Tongue (tissue), 2 donors: Measurements from ENCODE around the gene SMIM35. TPM values are rescaled to one million over a fixed set of nuclear protein-coding genes. Genes with fewer than 3 reads are reported as not detected.
"Not testable (repeated sequence)": the region's sequence is repeated elsewhere in the genome, so short reads cannot be mapped to it uniquely, and the experiment has no call there.

Experiments used
- DNase-seq: peaks from one replicate; pipeline ENCODE4 v3.0.0-alpha.2; 2015
- total RNA-seq: library from RNA; depleted of rRNA; stranded (reverse); fragments of >200 nt; gene quantifications from one replicate; pipeline ENCODE4 v1.2.3, GENCODE V29; 2014

SMIM35 gene
- total RNA-seq, 1 donor from 2014 or later = not detected

GRCh38 chr11:117983163-117983475, 103.6 kb downstream of the SMIM35 start:
- no peak for DNase-seq

GRCh38 chr11:117980720-117981119, 106.0 kb downstream of the SMIM35 start:
- no peak for DNase-seq

GRCh38 chr11:117980280-117980679, 106.5 kb downstream of the SMIM35 start:
- no peak for DNase-seq

GRCh38 chr11:117979481-117980211, 107.1 kb downstream of the SMIM35 start:
- no peak for DNase-seq

GRCh38 chr11:117978991-117979390, 107.8 kb downstream of the SMIM35 start:
- no peak for DNase-seq

- not testable (repeated sequence) for DNase-seq
Measured at GRCh38 chr11:117978291-117978910, 108.4 kb downstream of the SMIM35 start.

- DNase-seq = not testable (repeated sequence)
Measured at GRCh38 chr11:117977612-117978264, 109.0 kb downstream of the SMIM35 start.

GRCh38 chr11:117977029-117977428, 109.7 kb downstream of the SMIM35 start:
- no peak for DNase-seq

- DNase-seq = no peak
Measured at GRCh38 chr11:117976445-117976844, 110.3 kb downstream of the SMIM35 start.

GRCh38 chr11:117973503-117973860, 113.3 kb downstream of the SMIM35 start:
- DNase-seq = no peak

- no peak for DNase-seq
Measured at GRCh38 chr11:117972629-117973502, 113.9 kb downstream of the SMIM35 start.

- DNase-seq = no peak
Measured at GRCh38 chr11:117972044-117972443, 114.7 kb downstream of the SMIM35 start.

GRCh38 chr11:117970400-117971024, 116.3 kb downstream of the SMIM35 start:
- DNase-seq = no peak

GRCh38 chr11:117969160-117969991, 117.4 kb downstream of the SMIM35 start:
- DNase-seq = no peak

GRCh38 chr11:117966908-117967307, 119.9 kb downstream of the SMIM35 start:
- DNase-seq = no peak

- no peak for DNase-seq
Measured at GRCh38 chr11:117962826-117963225, 123.9 kb downstream of the SMIM35 start.

GRCh38 chr11:117961896-117962295, 124.9 kb downstream of the SMIM35 start:
- DNase-seq = no peak

- no peak for DNase-seq
Measured at GRCh38 chr11:117960406-117960805, 126.4 kb downstream of the SMIM35 start.

- no peak for DNase-seq
Measured at GRCh38 chr11:117959438-117960149, 127.2 kb downstream of the SMIM35 start.

GRCh38 chr11:117958949-117959348, 127.8 kb downstream of the SMIM35 start:
- DNase-seq = no peak
